HG02970 (cell line): ENCODE data around the gene XPO6.

ENCODE experiments used
- ATAC-seq: cut with Tn5 transposase; IDR thresholded peaks from one replicate; pipeline ENCODE4 v1.9.1; 2021; ENCODE audit warnings: mild to moderate bottlenecking, moderate library complexity, moderate number of reproducible peaks; ENCODE audit not compliant: unreplicated experiment, low FRiP score

The XPO6 gene

DNA sequence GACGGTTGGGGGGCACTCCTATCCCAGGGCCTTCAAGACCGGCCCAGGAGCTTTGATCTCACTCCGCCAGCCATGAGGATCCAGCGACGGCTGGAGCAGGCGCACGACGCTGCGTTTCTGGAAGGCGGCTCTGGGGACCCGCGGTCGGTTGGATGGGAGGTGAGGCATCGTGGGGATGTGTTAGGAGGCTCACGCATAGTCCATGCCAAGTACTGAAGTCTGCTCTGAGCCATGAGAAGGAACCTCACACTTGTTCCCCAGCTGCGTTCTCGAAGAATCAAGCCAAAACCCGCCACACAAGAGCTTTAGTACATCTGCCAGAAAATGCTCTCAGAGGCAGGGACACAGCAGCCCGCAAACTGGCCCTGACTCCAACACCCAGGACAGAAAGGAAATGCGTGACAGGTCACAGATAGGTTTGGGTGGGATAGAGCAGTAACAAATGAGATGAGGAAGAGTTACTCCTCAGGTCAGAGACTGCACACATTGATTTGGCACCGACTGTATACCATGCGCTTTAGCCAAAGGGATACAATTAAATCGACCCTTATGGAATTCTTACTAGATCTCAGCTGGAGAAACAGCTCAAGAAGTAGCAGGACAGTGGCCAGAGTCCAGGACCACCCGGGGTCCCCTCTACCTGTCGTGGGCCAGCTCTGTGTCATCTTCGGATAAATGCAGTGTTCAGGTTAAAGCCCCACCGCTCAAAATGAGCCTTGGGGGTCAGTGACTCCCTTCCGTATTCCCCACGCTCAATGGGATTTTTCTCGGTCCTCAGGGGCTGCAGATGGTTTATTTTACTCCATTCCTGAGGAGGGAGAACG is 141.6 kb downstream of the XPO6 start:
- no peak for ATAC-seq

GRCh38 chr16:28068976-28069375 is 142.8 kb downstream of the XPO6 start:
- no peak for ATAC-seq

GRCh38 chr16:28067604-28068379 is 144.0 kb downstream of the XPO6 start:
- ATAC-seq: no peak

GRCh38 chr16:28064706-28065249 is 147.0 kb downstream of the XPO6 start:
- ATAC-seq: no peak

DNA sequence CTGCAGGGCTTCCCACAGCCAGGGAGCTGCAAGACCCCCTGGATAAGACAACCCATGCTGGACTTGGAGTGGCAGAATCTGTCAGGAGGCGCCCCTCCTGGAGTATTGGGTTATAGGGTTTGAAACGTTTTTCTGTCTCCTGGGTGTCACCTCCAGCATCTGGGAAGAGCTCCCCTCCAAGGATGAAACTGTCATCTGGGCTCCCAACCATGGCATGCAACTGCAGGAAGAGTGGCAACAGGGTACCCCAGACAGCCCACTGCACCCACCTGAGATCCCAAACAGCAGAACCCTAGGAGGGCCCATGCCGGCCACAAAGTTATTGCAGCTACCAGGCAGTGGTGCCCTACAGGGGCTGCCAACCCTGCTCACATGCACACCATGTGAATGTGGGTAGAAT is 147.6 kb downstream of the XPO6 start:
- ATAC-seq: no peak

DNA sequence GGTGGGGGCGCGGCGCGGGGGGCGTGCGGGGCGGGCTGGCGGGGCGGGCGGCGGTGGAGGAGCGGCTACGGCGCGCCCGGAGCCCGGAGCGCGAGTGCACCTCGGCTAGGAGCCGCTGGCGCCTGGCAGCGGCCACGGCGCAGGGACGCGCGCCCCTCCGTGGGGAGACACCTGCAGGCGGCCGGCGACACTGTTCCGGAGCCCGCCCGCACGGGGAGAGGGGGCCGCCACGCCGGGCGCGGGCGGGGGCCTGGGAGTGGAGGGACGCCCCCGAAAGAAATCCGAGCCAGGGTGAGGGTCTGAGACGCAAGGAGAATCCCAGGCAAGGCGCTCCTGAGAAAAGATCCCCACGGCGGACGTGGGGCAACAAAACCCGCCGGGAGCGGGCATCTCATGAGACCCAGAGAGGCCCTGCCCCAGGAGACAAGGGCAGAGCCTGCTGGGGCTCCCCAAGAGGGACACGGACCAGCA is 148.1 kb downstream of the XPO6 start, which contains the start of gene GSG1L:
GSG1L (minus strand) TSS at position 124 of the 471 bp plus-strand sequence. CDS start 290 bp downstream, outside the sequence.
- ATAC-seq: no peak

DNA sequence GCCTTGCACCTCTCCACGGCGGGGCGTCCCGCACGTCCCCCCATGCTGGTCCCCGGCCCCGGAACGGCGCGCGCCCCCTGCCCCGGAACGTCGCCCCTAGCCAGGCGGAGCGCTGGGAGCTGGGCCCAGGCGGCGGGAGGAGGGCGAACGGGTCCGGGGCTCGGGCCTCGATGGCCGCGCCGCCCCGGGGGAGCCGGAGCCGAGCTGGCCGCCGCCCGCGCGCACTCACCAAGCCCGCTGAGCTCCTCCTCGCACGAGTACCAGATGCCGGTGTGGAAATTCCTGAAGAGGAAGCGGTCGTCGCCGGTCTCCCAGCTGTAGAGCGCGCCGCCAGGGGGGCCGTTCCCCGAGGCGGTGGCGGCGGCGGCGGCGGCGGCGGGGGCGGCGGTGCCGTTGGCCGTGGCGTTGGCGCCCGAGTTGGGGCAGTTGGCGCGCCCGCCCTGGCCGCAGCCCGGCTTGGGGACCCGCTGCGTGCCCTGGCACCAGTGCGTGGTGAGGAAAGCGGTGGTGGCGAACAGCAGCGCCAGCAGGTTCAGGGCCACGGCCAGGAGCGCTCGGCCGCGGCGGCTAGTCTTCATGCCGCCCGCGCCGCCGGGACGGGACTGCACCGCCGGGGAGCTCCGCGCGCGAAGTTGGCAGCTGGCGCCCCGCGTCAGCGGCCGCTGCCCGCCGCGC is 148.8 kb downstream of the XPO6 start:
- ATAC-seq: no peak

GRCh38 chr16:28062261-28062846 is 149.4 kb downstream of the XPO6 start:
- ATAC-seq: no peak

GRCh38 chr16:28061352-28062101 is 150.2 kb downstream of the XPO6 start:
- no peak for ATAC-seq

DNA sequence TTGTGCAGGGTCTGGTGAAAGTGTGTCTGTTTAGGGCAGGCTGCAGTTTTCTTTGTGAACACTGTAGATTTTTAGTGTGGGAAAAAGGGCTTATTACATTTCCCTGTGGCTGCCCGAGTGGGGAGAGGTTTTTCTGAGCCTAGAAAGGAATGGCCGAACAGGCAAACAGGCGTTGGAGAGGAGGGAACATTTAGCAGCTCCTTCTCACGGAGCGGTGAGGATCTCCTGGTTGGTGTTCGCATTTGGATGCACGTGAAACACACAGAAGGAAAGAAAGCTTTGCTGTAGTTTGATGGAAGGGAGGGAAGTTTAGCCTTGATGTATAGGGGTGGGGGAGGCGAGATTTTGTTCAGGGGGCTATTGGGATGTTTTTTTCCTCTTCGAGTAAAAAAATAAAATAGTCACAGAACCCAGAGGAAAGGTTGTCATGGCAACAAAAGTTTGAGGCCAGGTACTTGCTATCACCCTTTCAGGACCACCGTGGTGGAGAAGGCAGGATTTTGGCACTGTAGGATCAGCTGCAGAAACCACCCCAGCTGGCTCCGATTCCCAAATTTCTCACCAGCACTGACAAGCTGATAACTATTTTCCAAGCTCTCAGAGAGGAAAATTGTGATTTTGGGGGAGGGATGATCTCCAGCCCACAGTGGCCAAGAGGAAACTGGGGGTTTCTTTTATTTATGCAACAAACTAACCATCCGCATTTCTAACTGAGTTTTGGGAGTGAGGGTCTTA is 151.8 kb downstream of the XPO6 start:
- no peak for ATAC-seq

DNA sequence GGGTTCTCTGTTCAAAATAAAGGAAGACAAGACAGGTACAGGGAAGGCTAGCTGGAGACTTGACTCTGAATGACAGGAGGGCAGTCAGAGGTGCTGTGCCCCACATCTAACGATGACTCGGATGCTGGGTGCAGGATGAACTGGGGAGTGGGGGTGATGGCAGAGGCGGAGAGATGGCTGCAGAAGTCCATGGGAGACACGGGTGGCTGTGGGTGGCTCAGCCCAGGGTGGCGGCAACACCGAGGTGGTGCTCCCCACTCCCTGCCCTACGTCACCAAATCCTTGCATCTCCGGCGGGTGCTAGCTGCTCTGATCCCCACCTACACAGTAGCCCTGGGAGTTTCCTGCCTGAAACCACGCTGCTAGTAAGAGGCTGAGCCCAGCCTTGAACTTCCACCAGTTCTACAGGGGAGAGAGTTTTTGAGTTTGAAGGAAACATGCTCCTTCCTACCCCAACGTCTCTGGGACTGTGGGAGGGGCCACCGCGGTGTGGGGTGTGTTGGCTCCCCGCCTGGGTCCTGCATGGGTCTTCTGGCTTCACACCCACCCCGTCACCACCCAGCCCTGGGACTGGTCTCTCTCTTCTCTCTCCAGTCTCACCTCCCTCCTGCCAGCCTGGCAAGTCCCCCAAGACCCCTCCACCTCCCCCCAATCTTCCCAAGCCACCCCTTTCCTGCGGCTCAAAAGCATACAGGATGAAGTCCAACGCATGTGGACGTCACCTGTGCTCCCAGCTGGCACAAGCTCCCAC is 152.8 kb downstream of the XPO6 start:
- no peak for ATAC-seq

GRCh38 chr16:28057949-28058348 is 153.8 kb downstream of the XPO6 start:
- ATAC-seq: no peak

GRCh38 chr16:28053461-28053860 is 158.3 kb downstream of the XPO6 start:
- no peak for ATAC-seq

- ATAC-seq: no peak
Observed at GRCh38 chr16:28052274-28053128, 159.3 kb downstream of the XPO6 start.

- no peak for ATAC-seq
Observed at GRCh38 chr16:28051486-28051885, 160.3 kb downstream of the XPO6 start.
